Measurements from ENCODE around the gene LTBP2.
"Not testable (repeated sequence)": the region's sequence is repeated elsewhere in the genome, so short reads cannot be mapped to it uniquely, and the experiment has no call there.

The LTBP2 gene

GRCh38 chr14:74547331-74547927 lies 64.6 kb downstream of the LTBP2 start:
- DNase-seq, result no peak

GRCh38 chr14:74546416-74546815 lies 65.6 kb downstream of the LTBP2 start:
- DNase-seq, result no peak

DNA sequence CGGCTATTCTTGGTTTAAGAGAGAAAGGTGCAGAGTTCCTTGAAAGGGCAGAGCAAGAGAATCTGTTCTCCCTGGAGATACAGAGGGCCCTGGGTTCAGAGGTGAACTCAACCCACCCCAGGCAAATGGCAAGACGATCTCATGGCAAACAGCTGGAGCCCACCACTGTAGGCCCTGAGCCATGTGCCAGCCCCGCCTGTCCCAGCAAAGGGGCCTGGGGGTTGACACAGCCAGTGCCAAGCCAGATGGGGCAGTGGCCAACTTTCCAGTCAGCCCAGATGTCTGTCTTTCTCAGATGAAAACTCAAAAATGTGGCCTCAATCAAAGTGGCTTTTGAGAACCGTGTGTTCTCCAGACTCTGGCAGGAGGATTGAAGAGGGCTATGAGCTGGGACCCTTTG lies 66.7 kb downstream of the LTBP2 start:
- DNase-seq, result no peak

DNA sequence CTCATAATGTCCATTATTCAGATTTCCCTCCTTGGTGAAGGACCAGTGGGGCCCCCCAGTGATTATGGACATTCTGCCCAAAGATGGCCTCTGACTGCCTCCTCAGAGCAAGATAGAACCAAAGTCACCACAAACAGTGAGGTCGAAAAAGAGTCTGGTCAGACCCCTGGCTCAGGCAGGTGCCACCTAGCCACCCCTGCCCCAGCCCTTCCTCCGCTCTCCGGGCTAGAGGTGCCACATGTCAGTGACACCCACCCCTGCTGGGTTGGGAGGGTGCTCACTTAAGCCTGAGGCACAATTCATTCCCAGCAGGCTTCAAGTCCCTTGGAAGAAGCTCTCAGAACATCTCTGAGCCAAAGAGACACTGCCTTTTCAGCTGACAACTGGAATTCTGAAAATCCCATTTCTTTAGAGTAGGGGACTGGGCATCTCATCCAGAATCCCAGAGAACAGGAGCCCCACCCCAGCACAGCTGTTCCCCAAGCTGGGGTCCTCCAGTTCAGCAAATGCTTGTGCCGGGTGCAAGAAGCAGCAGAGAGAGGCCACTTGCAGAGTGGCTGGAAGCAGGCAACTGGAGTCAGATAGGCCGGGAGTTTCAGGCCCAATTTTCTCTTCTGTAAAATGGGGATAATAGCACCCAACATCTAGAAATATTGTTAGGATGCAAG lies 68.1 kb downstream of the LTBP2 start:
- no peak for DNase-seq

DNA sequence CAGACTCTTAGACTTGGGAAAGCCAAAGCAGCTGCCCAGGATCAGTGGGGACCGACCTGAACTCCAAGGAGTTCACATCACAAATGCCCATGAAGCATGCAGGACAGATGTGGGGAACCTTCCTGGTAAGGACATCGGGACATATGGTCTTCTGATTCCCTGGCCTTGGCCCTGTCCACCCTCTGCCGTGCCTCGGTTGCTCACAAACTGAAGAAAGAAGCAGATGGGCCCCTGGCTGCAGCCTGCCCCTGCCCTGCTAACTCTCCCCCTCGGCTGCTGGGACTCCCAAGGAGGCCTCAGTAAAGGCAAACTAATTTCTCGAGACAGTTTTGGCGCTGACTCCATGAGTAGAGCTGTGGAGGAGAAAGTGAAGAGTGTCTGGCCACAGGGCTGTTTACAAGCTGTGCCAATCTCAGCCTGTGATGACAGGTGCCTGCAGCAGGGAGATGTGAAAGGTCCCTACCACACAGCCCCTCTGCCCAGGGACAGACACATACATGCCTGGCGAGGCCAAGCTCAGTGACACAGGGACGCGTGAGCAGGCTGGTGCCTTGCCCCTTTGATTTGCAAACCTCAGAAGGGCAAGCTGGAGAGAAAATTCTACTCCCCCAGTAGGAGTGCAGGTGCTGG lies 69.9 kb downstream of the LTBP2 start:
- DNase-seq, result no peak

DNA sequence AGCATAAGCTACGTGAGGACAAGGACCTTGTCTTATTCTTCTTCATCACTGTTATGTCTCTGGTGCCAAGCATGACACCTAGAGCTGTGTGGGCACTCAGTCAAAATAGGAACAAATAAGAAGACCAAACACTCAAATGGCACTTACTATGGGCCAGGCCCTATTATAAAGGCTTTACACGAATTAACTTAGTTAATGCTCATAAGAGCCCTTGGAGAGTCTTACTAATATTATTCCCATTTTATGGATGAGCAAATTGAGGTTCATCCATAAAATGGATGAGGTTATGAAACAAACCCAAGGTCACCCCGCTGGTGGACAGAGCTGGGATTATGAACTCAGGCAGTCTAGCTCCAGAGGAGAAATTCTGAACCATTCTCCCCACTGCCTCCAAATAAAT lies 70.8 kb downstream of the LTBP2 start:
- no peak for DNase-seq

DNA sequence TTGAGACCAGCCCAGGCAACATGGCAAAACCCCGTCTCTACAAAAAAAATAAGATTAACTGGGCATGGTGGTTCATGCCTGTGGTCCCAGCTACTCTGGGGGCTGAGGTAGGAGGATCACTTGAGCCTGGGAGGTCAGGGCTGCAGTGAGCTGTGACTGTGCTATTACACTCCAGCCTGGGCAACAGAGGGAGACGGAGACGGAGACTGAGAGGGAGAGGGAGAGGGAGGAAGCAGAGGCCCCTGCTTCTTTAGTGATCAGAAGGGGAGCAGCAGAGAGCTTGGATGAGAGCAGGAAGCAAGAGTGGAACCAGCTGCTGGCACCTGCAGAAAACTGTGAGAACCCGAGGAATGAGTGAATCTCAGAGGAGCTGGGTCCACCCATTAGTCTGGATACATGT lies 72.5 kb downstream of the LTBP2 start:
- DNase-seq, result no peak

DNA sequence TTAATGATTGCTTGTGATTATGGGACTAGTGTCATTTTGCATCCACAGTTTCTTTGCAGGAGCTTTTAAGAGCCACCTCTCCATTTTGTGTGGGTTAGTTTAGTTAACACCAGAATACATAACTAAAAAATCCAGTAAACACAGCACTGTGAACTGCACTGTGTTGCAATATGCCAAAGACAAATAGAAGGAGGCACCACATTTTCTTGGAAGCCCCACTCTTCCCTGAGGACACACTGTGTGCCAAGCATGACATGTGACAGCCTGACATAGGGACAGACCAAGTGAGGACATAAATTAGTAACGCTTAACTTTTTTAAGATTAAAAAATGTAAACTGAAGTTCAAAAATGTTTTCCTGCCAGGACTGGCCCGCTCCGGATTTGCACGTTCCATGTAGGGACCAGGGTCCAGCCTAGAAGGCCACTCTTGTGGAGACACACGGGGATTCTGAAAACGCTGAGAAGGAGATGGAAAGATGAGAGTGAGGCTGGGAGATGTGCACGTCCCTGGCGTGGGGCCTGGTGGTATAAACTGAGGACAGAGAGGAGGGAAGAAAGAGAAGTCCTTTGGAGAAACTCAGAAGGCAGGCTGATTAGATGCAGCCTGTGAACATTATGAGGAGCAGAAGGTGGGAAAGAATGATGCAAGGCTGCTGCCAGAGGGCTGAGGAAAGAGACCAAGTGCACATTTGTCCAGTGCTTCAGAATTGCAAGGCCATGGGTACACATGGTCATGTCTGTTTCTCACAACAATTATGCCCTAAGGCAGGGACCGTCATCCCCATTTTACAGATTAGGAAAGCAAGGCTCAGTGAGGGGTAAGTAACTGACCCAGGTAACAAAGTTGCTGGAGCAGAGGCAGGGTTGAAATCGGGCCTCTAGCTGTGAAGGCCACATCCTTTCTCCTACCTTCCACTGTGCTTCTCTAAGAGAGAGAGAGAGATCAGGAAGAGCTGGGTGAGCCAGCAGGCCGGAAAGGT lies 73.3 kb downstream of the LTBP2 start:
- no peak for DNase-seq

GRCh38 chr14:74536336-74536735 lies 75.7 kb downstream of the LTBP2 start:
- DNase-seq, result not testable (repeated sequence)

DNA sequence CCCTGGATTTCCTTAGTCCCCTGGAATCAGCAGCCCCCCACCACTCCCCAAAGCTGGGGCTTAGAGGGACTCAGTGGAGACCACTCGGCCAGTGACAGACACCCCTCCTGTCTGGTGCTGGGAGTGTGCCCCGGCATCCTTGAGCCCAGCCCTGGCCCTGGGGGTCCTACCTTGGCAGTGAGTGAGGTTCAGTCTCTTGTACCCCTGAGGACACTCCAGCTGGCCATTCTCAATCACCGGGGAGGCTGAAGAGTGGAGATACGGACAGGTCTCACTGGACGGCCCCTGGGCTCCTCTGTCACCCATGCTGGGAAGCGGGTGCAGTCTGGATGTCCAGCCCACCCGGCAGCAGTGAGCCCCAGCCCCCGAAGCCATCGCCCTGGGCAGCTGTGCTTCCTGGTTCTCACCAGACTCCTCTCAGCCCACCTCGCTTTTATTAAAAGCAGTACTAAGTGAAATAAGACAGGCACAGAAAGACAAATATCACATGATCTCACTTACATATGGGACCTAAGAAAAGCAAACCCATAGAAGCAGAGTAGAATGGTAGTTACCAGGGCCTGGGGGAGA lies 76.2 kb downstream of the LTBP2 start:
- DNase-seq, result no peak

DNA sequence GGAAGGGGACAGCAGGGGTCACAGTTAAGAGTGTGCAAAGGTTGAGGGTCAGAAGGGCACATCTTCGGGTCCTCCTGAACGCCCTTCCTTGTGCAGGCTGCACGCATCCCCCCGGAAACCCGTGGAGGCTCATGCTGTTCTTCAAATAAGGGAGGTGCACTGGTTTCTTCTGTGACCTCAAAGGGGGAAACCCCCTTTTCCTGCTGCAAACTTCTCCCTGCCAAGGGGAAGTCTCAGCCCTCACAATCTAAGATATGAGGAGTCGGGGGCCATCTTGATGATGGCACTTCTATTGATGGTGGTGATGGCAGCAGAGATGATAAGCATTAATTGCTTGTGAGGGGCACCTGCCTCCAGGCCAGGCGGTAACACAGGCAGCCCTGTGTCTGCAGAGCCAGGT lies 78.5 kb downstream of the LTBP2 start:
- no peak for DNase-seq

DNA sequence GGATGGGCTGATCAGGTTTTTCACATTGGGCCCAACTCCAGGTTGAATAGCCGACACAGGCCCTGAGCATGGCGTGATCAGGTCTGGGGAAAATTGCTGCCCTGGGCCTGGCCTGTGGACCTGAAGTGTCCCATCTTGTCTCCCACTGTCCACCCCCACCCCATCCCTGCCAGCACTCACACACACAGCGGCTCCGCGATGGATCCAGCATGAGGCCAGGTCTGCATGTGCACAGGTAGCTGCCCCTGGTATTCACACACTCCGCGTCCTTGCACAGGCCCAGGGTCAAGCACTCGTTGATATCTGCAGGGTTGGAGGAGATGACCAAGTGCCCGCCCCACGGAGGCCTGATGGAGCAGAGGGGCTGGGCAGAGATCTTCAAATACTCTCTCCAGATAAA lies 79.8 kb downstream of the LTBP2 start:
- no peak for DNase-seq

- DNase-seq, result peak; percentile 16
Observed at GRCh38 chr14:74531467-74531866, 80.6 kb downstream of the LTBP2 start.

DNA sequence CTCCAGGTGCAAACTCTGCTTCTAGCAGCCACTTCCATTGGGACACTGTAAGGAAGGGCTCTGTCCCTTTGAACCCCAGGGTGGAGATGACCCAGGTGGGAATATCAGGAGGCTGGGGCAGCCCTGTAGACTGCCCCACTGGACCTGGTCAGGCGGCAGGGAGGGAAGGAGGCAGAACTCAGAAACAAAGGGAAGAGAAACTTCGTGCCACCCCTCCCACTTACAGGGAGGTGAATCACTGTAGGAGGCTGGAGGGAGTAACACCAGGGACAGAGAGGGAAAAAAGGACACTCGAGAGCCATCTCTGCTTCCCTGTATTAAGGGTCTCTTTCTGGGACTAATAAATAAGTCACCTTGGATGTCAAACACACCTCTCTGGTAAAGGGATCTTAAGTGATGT lies 81.0 kb downstream of the LTBP2 start:
- DNase-seq, result no peak

DNA sequence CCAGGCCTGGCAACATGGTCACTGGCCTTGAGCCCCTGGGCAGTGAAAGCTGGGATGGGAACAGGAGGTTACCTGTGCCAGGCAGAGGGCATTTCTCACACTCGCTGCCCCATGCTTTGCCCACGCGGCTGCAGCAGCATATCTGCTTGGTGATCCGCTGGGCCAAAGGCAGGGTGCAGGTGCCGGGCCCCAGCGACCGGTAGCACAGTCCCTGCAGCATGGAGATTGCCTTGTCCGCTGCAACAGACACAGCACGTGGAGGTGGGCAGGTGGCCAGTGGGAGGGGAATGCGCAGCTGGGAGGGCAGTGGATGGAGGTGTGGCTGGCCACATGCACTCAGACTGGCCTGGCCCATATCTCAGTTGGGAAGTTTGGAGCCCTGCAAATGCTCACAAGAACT lies 83.2 kb downstream of the LTBP2 start:
- DNase-seq, result no peak

GRCh38 chr14:74528406-74528805 lies 83.6 kb downstream of the LTBP2 start:
- DNase-seq, result peak; percentile 52

DNA sequence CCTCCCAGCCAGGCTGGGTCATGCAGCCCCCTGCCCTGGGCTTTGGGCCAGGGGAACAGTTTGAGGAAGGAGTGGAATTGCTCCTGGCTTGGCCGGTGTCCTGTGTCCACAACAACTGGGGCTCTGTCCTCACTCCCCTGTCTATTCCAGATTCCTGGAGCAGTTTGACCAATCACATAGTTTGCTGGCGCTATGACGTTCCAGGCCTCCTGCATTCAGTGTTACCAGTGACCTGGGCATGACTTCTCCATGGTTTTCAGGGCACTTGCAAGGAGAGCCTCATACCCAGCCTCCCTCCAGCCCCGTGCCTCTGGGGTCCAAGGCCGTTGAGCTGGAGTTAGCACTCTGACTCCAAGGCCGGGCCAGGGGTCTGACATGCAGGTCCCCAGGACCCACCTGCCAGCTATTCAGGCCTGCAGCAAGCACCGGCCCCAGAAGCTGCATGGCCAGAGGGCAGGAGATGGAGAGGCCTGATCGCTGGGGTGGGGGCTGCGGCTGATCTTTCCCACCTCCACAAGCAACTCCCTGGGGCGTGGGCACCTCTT lies 84.2 kb downstream of the LTBP2 start:
- DNase-seq, result no peak

GRCh38 chr14:74526854-74527585 lies 85.0 kb downstream of the LTBP2 start:
- peak; percentile 18 for DNase-seq

DNA sequence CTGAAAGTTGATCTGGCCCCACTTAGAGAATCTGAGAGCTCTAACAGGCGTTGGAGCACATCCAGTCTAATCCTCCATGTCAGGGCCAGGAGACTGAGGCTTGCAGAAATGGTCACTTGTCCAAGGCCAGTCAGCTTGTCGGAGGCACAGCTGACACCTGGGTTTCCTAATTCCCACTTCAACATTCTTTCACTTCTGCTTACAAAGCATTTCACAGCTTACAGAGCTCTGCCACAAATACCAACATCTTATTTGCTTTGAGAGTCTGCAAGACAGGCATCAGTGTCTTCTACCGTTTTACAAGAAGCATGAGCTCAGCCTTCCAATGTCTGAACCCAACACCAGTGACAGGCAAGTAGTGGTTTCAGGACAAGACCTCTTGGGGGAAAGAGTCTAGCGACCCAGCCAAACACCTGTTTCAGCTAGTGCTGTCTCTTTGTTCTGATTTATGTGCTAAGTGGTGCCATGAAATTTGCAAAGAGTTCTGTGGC lies 86.6 kb downstream of the LTBP2 start:
- no peak for DNase-seq

DNA sequence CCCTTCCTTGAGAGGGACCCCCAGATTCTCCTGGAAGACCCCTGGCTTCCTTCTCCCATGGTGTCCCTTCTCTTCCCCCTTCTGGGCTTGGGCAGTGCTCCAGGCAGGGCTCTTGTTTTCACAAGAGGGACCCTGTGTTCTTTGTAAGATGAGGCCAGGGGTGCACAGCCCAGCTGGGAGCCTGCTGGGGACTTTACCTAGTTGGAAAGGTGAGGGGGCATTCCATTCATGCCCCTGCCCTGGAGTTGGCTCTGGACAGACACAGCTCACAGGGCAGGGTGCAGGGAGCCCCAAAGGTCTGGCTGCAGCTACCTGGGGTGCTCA lies 87.3 kb downstream of the LTBP2 start:
- DNase-seq, result no peak

DNA sequence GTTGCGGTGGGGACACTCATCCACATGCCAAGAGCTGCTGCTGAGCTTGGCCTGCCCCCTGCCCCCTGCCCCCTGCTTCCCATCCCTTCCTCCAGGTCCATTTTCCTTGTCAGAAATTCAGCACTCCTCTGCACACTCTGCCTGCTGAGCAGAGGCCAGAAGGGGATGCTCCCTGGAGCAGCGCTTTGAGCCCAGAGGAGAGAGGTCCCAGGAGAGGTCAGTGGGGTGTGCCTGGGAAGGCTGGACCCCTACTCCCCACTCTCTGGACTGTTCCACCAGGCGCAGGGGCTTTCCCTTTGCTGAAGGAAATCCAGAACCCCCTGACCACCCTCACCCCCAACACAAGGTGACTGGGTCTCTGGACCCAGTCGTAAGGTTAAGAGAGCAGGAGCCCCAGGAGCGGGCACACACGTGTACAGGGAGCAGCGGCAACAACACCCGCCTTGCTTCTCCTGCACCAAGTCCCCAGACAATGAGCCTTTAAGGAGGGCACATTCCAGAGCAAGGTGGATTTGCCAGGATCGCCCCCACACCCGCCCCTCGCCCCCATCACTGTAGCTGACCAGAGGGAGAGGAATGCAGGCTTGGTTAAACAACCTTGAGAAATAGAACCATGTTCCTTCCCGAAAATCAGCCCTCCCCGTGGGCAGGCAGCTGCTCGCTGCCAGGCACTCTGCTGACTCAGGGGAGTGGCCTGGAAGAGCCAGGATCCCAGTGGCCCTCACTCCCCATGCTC lies 87.8 kb downstream of the LTBP2 start:
- DNase-seq, result no peak
